Panc1 (cell line): ENCODE measurements around the gene MTREX. TPM values are rescaled to one million over a fixed set of nuclear protein-coding genes. Genes with fewer than 3 reads are reported as not detected.

Source experiments
- ATAC-seq: fragments of 200-7000 bp; cut with Tn5 transposase; 2 replicates; pipeline ENCODE4 v1.9.1; 2020; ENCODE audit warnings: mild to moderate bottlenecking, moderate library complexity
- BruUV-seq: library from RNA; stranded (reverse); fragments of 400-500 nt; replicated peaks from 2 replicates; lab custom pipeline; 2021; lab: Mats Ljungman, UMichigan
- CTCF ChIA-PET: fragments of 300-600 bp; sonication (Branson Sonifier 250); formaldehyde crosslinking; loops from one replicate; lab custom pipeline; 2022; ENCODE audit warnings: antibody characterized with exemption; lab: Charles Lee
- POLR2A ChIA-PET: fragments of 300-600 bp; sonication (Branson Sonifier 250); formaldehyde crosslinking; loops from one replicate; lab custom pipeline; 2022; ENCODE audit warnings: antibody characterized with exemption; lab: Charles Lee
- DNase-seq: peaks from one replicate; pipeline ENCODE4 v3.0.0-alpha.2; 2010; ENCODE audit warnings: low read depth, low spot score
- H3K27ac ChIP-seq: 2 replicates; pipeline ENCODE4 v1.5.1; 2011; ENCODE audit warnings: mild to moderate bottlenecking, low read length, inconsistent platforms
- H3K27me3 ChIP-seq: fragments of 200-500 bp; sonication (Bioruptor generic); 2 replicates; pipeline ENCODE4 v1.6.0; 2014; ENCODE audit warnings: low read length, inconsistent platforms; ENCODE audit not compliant: control insufficient read depth, insufficient read depth
- H3K36me3 ChIP-seq: fragments of 200-500 bp; sonication (Bioruptor generic); 2 replicates; pipeline ENCODE4 v1.5.1; 2014; ENCODE audit warnings: inconsistent platforms, mild to moderate bottlenecking, low read length, moderate library complexity; ENCODE audit not compliant: control insufficient read depth, insufficient read depth
- H3K4me1 ChIP-seq: 2 replicates; pipeline ENCODE4 v1.5.1; 2011; ENCODE audit warnings: inconsistent platforms, mild to moderate bottlenecking, low read length, moderate library complexity; ENCODE audit not compliant: control insufficient read depth, insufficient read depth
- H3K4me3 ChIP-seq, 2 experiments: 2 replicates each; pipeline ENCODE4 v1.5.1; 2011 to 2012; ENCODE audit warnings: low read depth in 2 of 2, low read length in 2 of 2, mild to moderate bottlenecking in 2 of 2, inconsistent platforms in 1 of 2, moderate library complexity in 1 of 2
- H3K9me3 ChIP-seq: fragments of 200-500 bp; sonication (Bioruptor generic); 2 replicates; pipeline ENCODE4 v1.5.1; 2014; ENCODE audit warnings: low read depth, mild to moderate bottlenecking, inconsistent platforms, low read length, moderate library complexity; ENCODE audit not compliant: control insufficient read depth, insufficient read depth
- POLR2AphosphoS5 ChIP-seq: IDR thresholded peaks from 2 replicates; pipeline ENCODE4 v1.6.1; 2012; ENCODE audit warnings: mild to moderate bottlenecking, low read depth, low read length, moderate library complexity
- SIN3A ChIP-seq: IDR thresholded peaks from 2 replicates; pipeline ENCODE4 v1.6.1; 2012; ENCODE audit warnings: low read depth, mild to moderate bottlenecking, low read length, moderate library complexity, borderline replicate concordance; ENCODE audit not compliant: insufficient read depth
- TCF7L2 ChIP-seq: IDR thresholded peaks from 2 replicates; pipeline ENCODE4 v1.6.1; 2011; ENCODE audit warnings: mild to moderate bottlenecking, low read depth, low read length, inconsistent platforms
- in situ Hi-C: cut with HindIII; loops from 2 replicates; pipeline ENCODE4 v1.10.0; 2016; ENCODE audit warnings: low sequenced_read_pairs, low pct_unique_long_range_greater_than_20kb
- intact Hi-C: fragments of 100-400 bp; cut with micrococcal nuclease; formaldehyde crosslinking; loops from one replicate; pipeline ENCODE4 v1.10.0; 2022; ENCODE audit not compliant: unreplicated experiment
- total RNA-seq: library from RNA; stranded (reverse); gene quantifications from one replicate; pipeline ENCODE4 v1.2.1, GENCODE V29; 2021; ENCODE audit not compliant: unreplicated experiment
- TF ChIP-seq, protein P1 (sequence below), 2 experiments: IDR thresholded peaks; 2 replicates each; pipeline ENCODE4 v1.6.1; 2011 to 2012; ENCODE audit warnings: low read depth in 2 of 2, control low read depth in 1 of 2, low read length in 1 of 2, mild to moderate bottlenecking in 1 of 2, moderate library complexity in 1 of 2; ENCODE audit not compliant: insufficient read depth in 1 of 2
- TF ChIP-seq, protein P2 (sequence below): fragments of 450-650 bp; IDR thresholded peaks from 2 replicates; pipeline ENCODE4 v1.5.1; 2017; ENCODE audit warnings: mild to moderate bottlenecking

Gene MTREX
- total RNA-seq, 1 experiment from 2014 or later: 97.0 TPM

DNA sequence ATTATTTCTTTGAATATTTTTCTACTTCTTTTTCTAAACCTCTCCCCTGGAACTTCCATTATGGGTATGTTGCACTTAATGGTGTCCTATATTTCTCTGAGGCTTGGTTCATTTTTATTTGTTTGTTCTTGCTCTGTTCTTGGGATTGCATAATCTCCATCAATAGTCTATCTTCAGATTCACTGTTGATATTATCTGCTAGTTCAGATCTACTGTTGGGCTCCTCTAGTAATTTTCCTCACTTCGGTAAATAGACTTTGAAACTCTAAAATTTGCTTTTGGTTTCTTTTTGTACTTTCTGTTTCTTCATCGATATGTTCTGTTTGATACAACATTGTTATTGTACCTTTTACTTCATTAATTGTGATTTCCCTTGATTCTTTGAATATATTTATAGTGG is 76.3 kb downstream of the MTREX start:
- ATAC-seq (no peak), DNase-seq (no peak)
- H3K9me3 ChIP-seq: no peaks in the 10 kb centered on the region
- TF ChIP-seq POLR2AphosphoS5 (no peak), TCF7L2 (no peak), SIN3A (no peak)
- TF ChIP-seq, protein P1, sequence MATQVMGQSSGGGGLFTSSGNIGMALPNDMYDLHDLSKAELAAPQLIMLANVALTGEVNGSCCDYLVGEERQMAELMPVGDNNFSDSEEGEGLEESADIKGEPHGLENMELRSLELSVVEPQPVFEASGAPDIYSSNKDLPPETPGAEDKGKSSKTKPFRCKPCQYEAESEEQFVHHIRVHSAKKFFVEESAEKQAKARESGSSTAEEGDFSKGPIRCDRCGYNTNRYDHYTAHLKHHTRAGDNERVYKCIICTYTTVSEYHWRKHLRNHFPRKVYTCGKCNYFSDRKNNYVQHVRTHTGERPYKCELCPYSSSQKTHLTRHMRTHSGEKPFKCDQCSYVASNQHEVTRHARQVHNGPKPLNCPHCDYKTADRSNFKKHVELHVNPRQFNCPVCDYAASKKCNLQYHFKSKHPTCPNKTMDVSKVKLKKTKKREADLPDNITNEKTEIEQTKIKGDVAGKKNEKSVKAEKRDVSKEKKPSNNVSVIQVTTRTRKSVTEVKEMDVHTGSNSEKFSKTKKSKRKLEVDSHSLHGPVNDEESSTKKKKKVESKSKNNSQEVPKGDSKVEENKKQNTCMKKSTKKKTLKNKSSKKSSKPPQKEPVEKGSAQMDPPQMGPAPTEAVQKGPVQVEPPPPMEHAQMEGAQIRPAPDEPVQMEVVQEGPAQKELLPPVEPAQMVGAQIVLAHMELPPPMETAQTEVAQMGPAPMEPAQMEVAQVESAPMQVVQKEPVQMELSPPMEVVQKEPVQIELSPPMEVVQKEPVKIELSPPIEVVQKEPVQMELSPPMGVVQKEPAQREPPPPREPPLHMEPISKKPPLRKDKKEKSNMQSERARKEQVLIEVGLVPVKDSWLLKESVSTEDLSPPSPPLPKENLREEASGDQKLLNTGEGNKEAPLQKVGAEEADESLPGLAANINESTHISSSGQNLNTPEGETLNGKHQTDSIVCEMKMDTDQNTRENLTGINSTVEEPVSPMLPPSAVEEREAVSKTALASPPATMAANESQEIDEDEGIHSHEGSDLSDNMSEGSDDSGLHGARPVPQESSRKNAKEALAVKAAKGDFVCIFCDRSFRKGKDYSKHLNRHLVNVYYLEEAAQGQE (IDR thresholded peaks at IDR 0.05; ENCODE audit: insufficient read depth in 1 of 2, low read depth in 2 of 2, low read length in 1 of 2): no peak
- TF ChIP-seq, protein P2, sequence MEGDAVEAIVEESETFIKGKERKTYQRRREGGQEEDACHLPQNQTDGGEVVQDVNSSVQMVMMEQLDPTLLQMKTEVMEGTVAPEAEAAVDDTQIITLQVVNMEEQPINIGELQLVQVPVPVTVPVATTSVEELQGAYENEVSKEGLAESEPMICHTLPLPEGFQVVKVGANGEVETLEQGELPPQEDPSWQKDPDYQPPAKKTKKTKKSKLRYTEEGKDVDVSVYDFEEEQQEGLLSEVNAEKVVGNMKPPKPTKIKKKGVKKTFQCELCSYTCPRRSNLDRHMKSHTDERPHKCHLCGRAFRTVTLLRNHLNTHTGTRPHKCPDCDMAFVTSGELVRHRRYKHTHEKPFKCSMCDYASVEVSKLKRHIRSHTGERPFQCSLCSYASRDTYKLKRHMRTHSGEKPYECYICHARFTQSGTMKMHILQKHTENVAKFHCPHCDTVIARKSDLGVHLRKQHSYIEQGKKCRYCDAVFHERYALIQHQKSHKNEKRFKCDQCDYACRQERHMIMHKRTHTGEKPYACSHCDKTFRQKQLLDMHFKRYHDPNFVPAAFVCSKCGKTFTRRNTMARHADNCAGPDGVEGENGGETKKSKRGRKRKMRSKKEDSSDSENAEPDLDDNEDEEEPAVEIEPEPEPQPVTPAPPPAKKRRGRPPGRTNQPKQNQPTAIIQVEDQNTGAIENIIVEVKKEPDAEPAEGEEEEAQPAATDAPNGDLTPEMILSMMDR: no peak
- H3K27me3 ChIP-seq: no peaks in the 10 kb centered on the region
- no peak overlapping the region for H3K4me3 ChIP-seq
- H3K36me3 ChIP-seq: peaks cover 20% of the 10 kb centered on the region
- BruUV-seq: no TSS peak
- POLR2A ChIA-PET: no interaction called here
- in situ Hi-C loops (no loop called here), intact Hi-C loops (no loop called here)
- H3K4me1 ChIP-seq: no peaks in the 10 kb centered on the region
- CTCF ChIA-PET: no interaction called here
- no peak overlapping the region for H3K27ac ChIP-seq

DNA sequence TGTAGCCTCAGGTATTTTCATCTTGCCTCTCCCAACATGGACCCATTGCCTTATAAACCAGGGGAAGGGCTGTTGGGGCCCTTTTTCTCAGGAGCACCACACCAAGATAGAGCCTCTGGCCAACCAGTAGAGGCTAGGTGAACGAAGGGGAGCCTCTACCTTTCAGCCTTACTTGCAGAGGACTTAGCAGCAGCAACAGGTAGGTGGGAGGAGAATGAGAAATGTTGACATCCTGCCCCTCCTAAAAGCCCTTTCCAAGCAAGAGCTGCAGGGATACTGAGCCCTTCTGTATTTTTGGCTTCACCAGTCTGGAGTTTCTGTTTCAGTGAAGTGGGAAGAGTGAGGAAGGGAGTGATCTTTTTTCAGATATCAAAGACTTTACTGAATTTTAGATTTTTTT is 77.4 kb downstream of the MTREX start:
- TF ChIP-seq, protein P2: no peak
- TF ChIP-seq, protein P1 (IDR thresholded peaks at IDR 0.05; ENCODE audit: insufficient read depth in 1 of 2, low read depth in 2 of 2, low read length in 1 of 2): no peak
- TF ChIP-seq SIN3A (no peak), TCF7L2 (no peak), POLR2AphosphoS5 (no peak)
- Histone ChIP-seq H3K9me3 (no peaks in the 10 kb centered on the region), H3K36me3 (peaks cover 26% of the 10 kb centered on the region), H3K27me3 (no peaks in the 10 kb centered on the region), H3K4me3 (no peak overlapping the region), H3K27ac (no peak overlapping the region), H3K4me1 (no peaks in the 10 kb centered on the region)
- no TSS peak for BruUV-seq
- ATAC-seq: no peak
- ChIA-PET CTCF (no interaction called here), POLR2A (no interaction called here)
- in situ Hi-C loops (no loop called here), intact Hi-C loops (no loop called here)
- no peak for DNase-seq
